ENCODE measurements around the gene TM4SF5.
"Not testable (repeated sequence)": the region's sequence is repeated elsewhere in the genome, so short reads cannot be mapped to it uniquely, and the experiment has no call there.

DNA sequence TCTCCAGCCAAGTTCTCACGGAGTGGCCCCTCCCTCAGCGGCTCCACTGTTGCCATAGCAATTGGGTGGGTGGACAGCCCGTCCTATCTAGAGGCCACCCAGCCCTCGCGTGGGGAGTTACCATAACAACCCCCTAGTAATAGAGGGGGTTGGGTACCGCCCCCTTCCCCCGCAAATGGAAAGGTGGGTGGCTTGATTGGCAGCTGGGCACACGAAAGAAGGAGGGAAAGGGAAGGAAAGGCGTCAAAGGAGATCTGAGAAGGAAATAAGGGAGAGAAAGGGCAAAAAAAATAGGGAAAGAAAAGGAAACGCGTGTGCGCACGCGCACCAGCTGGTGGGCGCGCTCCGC is 61.1 kb downstream of the TM4SF5 start:
- TF ChIP-seq, protein P1, sequence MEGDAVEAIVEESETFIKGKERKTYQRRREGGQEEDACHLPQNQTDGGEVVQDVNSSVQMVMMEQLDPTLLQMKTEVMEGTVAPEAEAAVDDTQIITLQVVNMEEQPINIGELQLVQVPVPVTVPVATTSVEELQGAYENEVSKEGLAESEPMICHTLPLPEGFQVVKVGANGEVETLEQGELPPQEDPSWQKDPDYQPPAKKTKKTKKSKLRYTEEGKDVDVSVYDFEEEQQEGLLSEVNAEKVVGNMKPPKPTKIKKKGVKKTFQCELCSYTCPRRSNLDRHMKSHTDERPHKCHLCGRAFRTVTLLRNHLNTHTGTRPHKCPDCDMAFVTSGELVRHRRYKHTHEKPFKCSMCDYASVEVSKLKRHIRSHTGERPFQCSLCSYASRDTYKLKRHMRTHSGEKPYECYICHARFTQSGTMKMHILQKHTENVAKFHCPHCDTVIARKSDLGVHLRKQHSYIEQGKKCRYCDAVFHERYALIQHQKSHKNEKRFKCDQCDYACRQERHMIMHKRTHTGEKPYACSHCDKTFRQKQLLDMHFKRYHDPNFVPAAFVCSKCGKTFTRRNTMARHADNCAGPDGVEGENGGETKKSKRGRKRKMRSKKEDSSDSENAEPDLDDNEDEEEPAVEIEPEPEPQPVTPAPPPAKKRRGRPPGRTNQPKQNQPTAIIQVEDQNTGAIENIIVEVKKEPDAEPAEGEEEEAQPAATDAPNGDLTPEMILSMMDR (IDR thresholded peaks at IDR 0.05), result not testable (repeated sequence)
- TF ChIP-seq POLR2A (IDR thresholded peaks at IDR 0.05), result not testable (repeated sequence)
